ENCODE results near the gene KLHL12.

KLHL12 gene

GRCh38 chr1:202966006-202966898 lies 39.2 kb upstream of the KLHL12 start:
- no peak for TF ChIP-seq CTCF (IDR thresholded peaks at IDR 0.05; ENCODE audit: low read depth, low read length)
- no peak for DNase-seq (ENCODE audit: extremely low read depth, low read depth)

DNA sequence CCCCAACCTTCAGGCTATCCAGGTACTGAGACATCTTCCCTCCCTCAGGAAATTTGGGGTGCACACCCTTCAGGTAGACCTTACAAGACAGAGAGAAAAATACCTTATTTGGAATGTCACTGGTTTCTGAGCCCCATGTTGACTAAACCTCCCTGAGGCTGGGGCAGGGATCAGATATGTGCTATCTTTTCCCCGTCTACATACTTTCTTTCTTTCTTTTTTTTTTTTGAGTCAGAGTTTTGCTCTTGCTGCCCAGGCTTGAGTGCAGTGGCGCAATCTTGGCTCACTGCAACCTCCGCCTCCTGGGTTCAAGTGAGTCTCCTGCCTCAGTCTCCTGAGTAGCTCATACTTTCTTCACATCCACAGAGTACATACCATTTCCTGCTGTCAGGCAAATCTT lies 38.4 kb upstream of the KLHL12 start:
- DNase-seq (ENCODE audit: extremely low read depth, low read depth) = no peak
- TF ChIP-seq CTCF (IDR thresholded peaks at IDR 0.05; ENCODE audit: low read depth, low read length) = no peak

DNA sequence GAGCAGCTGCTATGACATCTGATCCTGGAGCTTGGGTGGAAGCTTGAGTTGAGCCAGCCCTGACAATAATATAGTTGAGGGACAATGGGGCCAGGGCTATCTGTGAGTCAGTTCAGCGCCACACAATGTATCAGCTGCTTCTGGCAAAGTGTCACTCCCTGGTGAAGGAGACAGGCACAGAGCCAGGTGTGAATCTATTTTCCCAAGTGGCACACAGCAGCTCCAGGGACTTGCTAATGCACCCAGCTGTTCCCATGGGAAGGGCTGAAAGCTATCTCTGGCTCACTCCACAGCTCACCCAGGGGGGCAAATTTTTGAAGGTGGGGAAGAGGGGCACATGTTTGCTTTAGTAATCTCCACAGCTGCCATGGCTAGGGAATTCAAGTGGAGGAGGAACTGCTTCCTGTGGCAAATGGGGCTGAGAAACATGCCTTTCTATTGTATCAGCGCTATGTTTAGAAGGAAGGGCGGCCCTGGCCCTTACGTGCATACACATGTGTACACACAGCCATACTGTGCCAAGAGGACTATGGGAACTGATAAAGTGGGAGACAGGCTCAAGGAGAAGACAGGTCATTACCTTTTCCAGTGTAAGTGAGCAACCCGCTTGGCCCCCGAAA lies 37.9 kb upstream of the KLHL12 start:
- no peak for TF ChIP-seq CTCF (IDR thresholded peaks at IDR 0.05; ENCODE audit: low read depth, low read length)
- no peak for DNase-seq (ENCODE audit: extremely low read depth, low read depth)

- DNase-seq (ENCODE audit: extremely low read depth, low read depth) = no peak
- TF ChIP-seq CTCF (IDR thresholded peaks at IDR 0.05; ENCODE audit: low read depth, low read length) = no peak
Observed at GRCh38 chr1:202961220-202961880, 34.3 kb upstream of the KLHL12 start.

GRCh38 chr1:202959276-202959620 lies 32.2 kb upstream of the KLHL12 start:
- DNase-seq (ENCODE audit: extremely low read depth, low read depth) = no peak
- TF ChIP-seq CTCF (IDR thresholded peaks at IDR 0.05; ENCODE audit: low read depth, low read length) = no peak

GRCh38 chr1:202958544-202959275 lies 31.7 kb upstream of the KLHL12 start:
- no peak for TF ChIP-seq CTCF (IDR thresholded peaks at IDR 0.05; ENCODE audit: low read depth, low read length)
- no peak for DNase-seq (ENCODE audit: extremely low read depth, low read depth)

Data from AG09319 (cell line).